HG03457 (cell line): Measurements from ENCODE around the gene BFSP1.

Experiments
- ATAC-seq: cut with Tn5 transposase; IDR thresholded peaks from one replicate; pipeline ENCODE4 v1.9.1; 2021; ENCODE audit warnings: moderate number of reproducible peaks; ENCODE audit not compliant: unreplicated experiment

The BFSP1 gene

DNA sequence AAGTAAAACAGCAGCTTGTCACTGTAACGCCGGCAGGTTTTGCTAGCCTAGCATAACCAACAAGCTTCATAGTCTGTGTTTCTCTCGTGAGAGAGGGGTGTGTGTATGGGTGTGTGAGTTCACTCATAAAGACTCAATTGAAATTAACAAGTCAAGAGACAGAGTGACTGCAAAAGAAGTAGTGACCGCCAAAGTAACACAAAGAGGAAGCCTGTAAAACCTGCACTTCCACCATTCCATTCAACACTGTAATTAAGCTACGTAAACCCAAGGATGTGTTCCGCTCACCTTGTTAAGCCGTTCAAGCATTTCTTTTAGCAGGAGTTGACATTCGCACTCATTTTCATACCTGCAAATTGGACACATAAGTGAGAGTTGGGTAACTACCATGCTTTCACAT lies 6.6 kb downstream of the BFSP1 start:
- ATAC-seq = no peak

GRCh38 chr20:17523326-17523725 lies 7.9 kb downstream of the BFSP1 start:
- no peak for ATAC-seq

GRCh38 chr20:17522528-17522927 lies 8.7 kb downstream of the BFSP1 start:
- ATAC-seq = no peak

- ATAC-seq = no peak
Measured at GRCh38 chr20:17520583-17520982, 10.6 kb downstream of the BFSP1 start.

- no peak for ATAC-seq
Measured at GRCh38 chr20:17519606-17520285, 11.4 kb downstream of the BFSP1 start.

GRCh38 chr20:17518339-17519052 lies 12.7 kb downstream of the BFSP1 start:
- no peak for ATAC-seq

GRCh38 chr20:17515053-17515452 lies 16.1 kb downstream of the BFSP1 start:
- no peak for ATAC-seq

GRCh38 chr20:17513939-17514338 lies 17.2 kb downstream of the BFSP1 start:
- no peak for ATAC-seq

- no peak for ATAC-seq
Measured at GRCh38 chr20:17511401-17511800, 19.8 kb downstream of the BFSP1 start.

DNA sequence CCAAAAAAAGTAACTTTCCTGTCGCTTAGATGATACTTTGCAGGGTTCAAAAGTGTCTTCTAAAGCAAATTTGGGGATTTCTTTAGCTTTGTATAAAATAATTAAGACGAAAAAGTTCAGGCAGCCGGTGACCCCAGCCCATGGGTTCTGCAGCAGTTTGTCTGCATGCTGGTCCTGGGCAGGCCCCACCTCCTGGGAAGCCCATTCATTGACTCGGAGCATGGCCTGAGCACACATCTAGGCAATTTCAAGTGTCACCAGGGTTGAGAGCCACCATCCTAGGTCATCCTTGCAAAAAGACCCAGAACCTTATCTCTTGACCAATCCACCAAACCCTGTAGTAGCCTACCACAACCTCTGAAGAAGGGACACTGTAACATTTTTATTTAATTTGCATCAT lies 20.6 kb downstream of the BFSP1 start:
- ATAC-seq = no peak

- ATAC-seq = no peak
Measured at GRCh38 chr20:17508756-17509155, 22.4 kb downstream of the BFSP1 start.

GRCh38 chr20:17507531-17507930 lies 23.6 kb downstream of the BFSP1 start:
- ATAC-seq = no peak

GRCh38 chr20:17507032-17507431 lies 24.1 kb downstream of the BFSP1 start:
- ATAC-seq = no peak

DNA sequence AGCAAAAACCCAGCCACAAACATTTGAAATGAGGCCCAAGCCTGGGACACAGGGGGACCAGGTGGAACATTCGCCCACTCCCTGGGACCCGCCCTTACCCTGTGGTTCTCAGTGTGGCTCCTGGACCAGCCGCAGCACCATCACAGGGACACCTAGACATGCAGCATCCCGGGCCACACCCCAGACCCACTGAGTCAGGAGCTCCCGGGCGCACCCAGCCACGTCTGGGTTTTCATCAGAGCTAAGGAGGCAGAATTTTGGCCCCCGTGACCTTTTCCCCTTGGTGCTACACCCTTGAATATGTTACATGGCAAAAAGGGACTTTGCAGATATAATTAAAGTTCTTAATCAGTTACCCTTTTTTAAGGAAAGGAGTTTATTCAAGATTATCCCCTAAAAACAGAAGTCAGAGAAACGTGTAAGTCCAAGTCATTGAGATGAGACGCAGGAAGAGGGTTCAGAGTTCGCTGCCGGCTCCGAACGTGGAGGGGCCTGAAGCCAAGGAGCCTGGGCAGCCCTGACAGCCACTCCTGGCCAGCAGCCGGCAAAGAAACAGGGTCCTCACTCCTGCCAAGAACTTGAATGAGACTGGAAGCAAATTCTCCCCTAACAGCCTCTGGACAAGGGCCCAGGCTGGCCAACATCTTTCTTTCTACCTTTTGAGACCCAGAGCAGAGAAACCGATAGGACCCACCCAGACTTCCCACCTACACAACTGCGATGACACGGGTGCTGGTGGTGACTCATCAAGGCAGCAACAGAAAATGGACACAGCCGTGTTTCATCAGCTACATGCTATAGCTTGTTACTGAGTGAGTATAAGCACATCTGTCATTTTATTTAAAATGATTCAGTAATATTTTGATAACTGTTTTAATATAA lies 25.3 kb downstream of the BFSP1 start:
- no peak for ATAC-seq

DNA sequence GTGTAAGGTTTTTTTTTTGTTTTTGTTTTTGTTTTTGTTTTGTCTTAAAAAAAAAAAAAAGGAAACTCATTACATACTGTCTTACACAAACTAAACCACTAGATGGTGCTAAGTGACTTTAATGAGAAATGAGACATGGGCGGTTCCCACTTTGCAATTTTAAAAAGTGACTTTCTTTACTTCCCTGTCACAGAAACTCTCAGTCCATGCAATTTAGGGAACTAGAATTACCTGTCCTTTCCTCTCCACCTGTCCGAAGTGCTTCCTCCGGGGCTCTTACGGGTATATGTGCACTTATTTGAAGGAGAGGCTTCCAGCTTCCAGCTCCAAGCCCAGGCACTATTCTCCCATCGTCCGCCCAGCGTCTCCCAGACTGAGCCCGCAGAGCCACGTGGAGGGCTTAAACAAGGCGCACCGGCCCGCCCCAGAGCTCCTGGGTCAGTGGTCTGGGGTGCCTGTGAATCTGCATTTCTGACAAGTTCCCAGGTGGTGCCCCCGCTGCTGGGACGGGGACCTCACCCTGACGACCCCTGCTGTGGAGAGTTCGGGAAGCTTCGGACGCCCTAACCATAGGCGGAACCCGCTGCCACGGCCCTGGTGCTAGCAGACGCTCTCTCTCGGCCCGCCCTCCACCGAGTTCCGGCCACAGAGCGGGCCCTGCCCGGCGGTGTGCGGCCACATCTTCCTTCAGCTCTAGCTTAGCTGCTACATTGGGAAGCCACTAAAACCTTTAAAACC lies 26.1 kb downstream of the BFSP1 start:
- peak; percentile 60 for ATAC-seq

DNA sequence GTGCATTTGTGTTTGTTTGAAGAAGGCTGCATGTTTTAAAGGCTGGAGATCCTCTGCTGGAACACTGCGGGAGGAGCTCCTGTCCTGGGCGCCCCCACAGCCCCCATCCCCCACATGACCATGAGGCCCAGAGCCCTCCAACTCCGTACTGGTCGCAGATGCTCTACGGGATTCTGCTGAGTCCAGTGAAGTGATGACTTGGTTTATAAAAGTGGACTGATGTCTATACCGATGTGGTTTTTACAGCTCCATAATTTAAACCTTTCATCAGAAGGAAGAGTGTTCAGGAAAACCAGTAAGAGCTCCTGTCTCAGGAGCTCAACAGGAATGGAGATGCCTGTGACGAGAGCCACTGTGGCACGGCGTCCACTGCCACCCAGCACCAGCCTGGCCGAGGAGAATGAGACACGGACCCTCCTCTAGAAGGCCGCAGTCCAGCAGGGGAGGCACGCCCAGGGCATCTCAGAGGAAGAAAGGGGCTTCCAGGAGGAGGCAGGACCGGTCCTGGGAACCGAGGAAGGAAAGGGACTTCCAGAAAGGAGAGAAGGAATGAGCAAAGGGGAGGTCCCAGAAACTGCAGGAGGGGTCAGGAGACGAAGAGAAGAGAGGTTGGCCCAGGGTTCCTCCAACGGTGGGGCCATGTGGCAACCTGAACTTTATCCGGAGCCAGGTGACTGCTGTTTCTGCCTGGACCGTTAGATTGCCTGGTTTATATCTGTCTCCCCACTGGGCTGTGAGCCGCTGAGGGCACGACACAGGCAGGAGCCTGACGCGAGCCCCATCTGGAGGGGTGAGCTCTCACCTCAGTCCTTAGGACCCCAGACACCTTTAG lies 26.9 kb downstream of the BFSP1 start:
- ATAC-seq = no peak

GRCh38 chr20:17503301-17504065 lies 27.7 kb downstream of the BFSP1 start:
- no peak for ATAC-seq

DNA sequence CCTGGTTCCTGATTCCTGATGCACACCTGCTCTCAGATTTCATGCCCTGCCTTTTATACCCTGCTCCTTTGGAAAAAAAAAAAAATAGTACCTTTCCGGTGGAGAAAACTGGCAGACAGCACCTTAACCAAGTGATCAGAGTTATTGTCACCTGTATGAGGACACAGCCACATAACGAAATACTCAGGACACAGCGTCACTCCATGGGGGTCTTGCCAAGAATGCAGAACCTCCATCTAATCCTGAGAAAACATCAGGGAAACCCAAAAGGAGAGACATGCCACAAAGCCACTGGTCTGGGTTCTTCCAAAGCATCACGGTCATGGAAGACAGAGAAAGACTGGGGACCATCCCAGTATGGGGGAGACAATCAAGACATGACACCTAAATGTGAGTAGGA lies 29.1 kb downstream of the BFSP1 start:
- no peak for ATAC-seq

DNA sequence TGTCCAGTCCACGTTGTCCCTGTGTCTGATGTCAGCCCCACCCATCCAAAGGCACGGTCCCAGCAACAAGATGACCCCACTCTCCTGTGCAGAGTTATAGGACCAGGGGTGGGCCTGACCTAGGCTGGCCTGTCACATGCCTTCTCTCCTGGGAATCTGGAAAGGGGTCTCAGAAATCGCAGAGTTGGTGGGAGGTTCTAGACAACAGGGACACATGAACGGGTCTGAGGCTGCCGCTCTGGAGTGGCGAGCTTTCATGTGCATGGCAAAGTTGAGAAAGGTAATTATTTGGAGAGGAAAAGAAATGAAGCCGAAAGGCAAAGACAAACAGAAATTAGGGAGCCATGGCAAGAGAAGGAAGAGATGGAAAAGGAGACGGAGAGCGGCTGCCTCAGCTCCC lies 29.5 kb downstream of the BFSP1 start:
- ATAC-seq = no peak
